K562 (cell line): ENCODE data around the gene PPIL1. TPM values are rescaled to one million over a fixed set of nuclear protein-coding genes. Genes with fewer than 3 reads are reported as not detected.

Source experiments
- ERF ChIP-seq: fragments of 450-650 bp; formaldehyde crosslinking; IDR thresholded peaks from 2 replicates; pipeline ENCODE4 v1.4.0; 2020; ENCODE audit warnings: mild to moderate bottlenecking, mixed read lengths
- ETS2 ChIP-seq: IDR thresholded peaks from 2 replicates; pipeline ENCODE4 v1.6.1; 2016; ENCODE audit warnings: borderline replicate concordance, missing genetic modification characterization, mild to moderate bottlenecking, moderate library complexity, missing compliant biosample characterization; ENCODE audit not compliant: poor library complexity, severe bottlenecking
- FIP1L1 ChIP-seq: fragments of 200-400 bp; formaldehyde crosslinking; IDR thresholded peaks from 2 replicates; pipeline ENCODE4 v1.6.1; 2018; ENCODE audit warnings: mild to moderate bottlenecking, low read depth, low read length; ENCODE audit not compliant: poor library complexity, severe bottlenecking
- GTF2B ChIP-seq: IDR thresholded peaks from 2 replicates; pipeline ENCODE4 v1.6.1; 2011; ENCODE audit not compliant: insufficient read length; ENCODE audit errors: extremely low read depth
- HNRNPH1 ChIP-seq: fragments of 200-400 bp; formaldehyde crosslinking; optimal IDR thresholded peaks from 2 replicates; pipeline ENCODE3; 2017; ENCODE audit warnings: low read depth, mild to moderate bottlenecking, low read length, moderate library complexity
- MGA ChIP-seq: fragments of 450-650 bp; IDR thresholded peaks from 2 replicates; pipeline ENCODE4 v1.6.1; 2016; ENCODE audit warnings: mild to moderate bottlenecking, moderate library complexity
- PKNOX1 ChIP-seq: fragments of 450-650 bp; IDR thresholded peaks from 2 replicates; pipeline ENCODE4 v1.6.1; 2016
- USF1 ChIP-seq: sonication (generic); formaldehyde crosslinking; IDR thresholded peaks from 2 replicates; pipeline ENCODE4 v1.9.0; 2022; ENCODE audit warnings: mild to moderate bottlenecking, missing genetic modification reagents
- polyA plus RNA-seq, 8 experiments: library from polyadenylated mRNA; depleted of rRNA in 4 of 8; stranded (reverse) in 5 of 8; unstranded in 3 of 8; fragments of >200 nt; fragmentation: Nextera tagmentation in 2 of 8; fragmentation: Illumina TruSeq in 1 of 8; extraction: Ambion mirVana in 2 of 8; extraction: Trizol in 1 of 8; gene quantifications; 2 replicates each; pipeline versions ENCODE4 v1.2.1 to v1.2.3, GENCODE V29; 2011 to 2014; ENCODE audit warnings: inconsistent platforms in 1 of 8, missing spikeins in 1 of 8
- total RNA-seq, 7 experiments: library from RNA; depleted of rRNA in 6 of 7; stranded (reverse); fragments of >200 nt in 6 of 7; fragmentation: Illumina TruSeq in 2 of 7; extraction: Trizol in 2 of 7; gene quantifications; 2 replicates each; pipeline versions ENCODE4 v1.2.1 to v1.2.3, GENCODE V29; 2011 to 2021; ENCODE audit warnings: low replicate concordance in 1 of 7
- TF ChIP-seq, protein P1 (sequence below), 2 experiments: fragments of 450-650 bp; conservative IDR thresholded peaks; 2 replicates each; pipeline ENCODE4 v1.6.1; 2017; ENCODE audit warnings: mild to moderate bottlenecking in 2 of 2, moderate library complexity in 2 of 2

Gene PPIL1
- total and polyA plus RNA-seq, 9 of the 15 experiments (the other 6 are each of a cell fraction or from before 2014, with no cell fraction given): 65.8 to 205 (median 130) TPM

DNA sequence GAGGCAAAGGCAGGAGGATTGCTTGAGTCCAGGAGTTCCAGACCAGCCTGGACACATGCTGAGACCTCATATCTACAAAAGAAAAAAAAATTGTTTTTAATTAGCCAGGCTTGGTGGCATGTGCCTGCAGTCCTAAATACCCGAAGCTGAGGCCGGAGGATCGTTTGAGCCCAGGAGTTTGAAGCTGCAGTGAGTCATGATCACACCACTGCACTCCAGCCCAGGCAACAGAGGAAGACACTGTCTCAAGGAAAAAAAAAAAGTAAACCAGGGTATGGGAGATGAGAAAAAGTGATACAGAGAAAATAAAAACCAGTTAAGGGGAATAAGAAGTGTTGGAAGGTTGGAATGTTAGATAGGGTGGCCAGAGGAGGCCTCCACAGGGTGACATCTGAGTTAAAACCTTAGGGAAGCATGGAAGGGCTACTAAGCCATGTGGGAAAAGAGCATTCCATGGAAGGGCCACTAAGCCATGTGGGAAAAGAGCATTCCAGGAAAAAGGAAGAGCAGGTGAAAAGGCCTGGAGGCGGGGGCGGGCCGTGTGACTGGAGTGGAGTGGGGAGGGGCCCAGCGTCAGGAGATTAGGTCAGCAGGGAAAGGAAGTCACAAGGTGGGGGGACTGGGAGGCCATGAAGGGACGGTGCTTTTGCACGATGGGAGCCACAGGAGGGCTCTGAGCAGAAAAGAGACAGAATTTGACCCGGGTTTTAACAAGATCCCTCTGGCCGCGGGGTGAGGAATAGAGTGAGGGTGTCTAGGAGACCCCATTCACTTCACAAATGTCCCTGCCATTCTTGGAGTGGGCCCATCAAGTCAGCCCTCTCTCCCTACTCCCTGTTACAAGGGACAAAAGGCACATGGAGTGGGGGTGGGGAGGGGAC, 53.7 kb downstream of the PPIL1 start (continued):
- TF ChIP-seq MGA (peak; percentile 89), HNRNPH1 (no peak), USF1 (CRISPR knock-in tag) (no peak), FIP1L1 (no peak), ERF (no peak), GTF2B (no peak), ETS2 (tag) (no peak), PKNOX1 (no peak; the same call in 1 of the 2 replicates)
- TF ChIP-seq, protein P1, sequence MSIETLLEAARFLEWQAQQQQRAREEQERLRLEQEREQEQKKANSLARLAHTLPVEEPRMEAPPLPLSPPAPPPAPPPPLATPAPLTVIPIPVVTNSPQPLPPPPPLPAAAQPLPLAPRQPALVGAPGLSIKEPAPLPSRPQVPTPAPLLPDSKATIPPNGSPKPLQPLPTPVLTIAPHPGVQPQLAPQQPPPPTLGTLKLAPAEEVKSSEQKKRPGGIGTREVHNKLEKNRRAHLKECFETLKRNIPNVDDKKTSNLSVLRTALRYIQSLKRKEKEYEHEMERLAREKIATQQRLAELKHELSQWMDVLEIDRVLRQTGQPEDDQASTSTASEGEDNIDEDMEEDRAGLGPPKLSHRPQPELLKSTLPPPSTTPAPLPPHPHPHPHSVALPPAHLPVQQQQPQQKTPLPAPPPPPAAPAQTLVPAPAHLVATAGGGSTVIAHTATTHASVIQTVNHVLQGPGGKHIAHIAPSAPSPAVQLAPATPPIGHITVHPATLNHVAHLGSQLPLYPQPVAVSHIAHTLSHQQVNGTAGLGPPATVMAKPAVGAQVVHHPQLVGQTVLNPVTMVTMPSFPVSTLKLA (conservative IDR thresholded peaks at IDR 0.05): peak in 1 of 2 experiments; percentile 35; a peak in 2 of 4 replicates
